PFSK-1 (cell line): ENCODE measurements around the gene CCP110.

Experiments
- FOXP2 ChIP-seq: optimal IDR thresholded peaks from 2 replicates; pipeline ENCODE3; 2011; ENCODE audit warnings: borderline replicate concordance, control low read depth, inconsistent platforms; ENCODE audit not compliant: insufficient read depth; ENCODE audit errors: extremely low read length, extremely low read depth
- POLR2AphosphoS5 ChIP-seq: IDR thresholded peaks from 2 replicates; pipeline ENCODE4 v1.6.1; 2012; ENCODE audit warnings: low read depth, mild to moderate bottlenecking, control low read depth, low read length, moderate library complexity
- REST ChIP-seq, 2 experiments: IDR thresholded peaks; 2 replicates each; pipeline versions ENCODE4 v1.6.1 to v1.8.0; 2011 to 2012; ENCODE audit warnings: low read depth in 2 of 2, low read length in 2 of 2, control low read depth in 1 of 2, inconsistent platforms in 1 of 2, mild to moderate bottlenecking in 1 of 2, moderate library complexity in 1 of 2; ENCODE audit not compliant: insufficient read depth in 1 of 2
- SIN3A ChIP-seq: IDR thresholded peaks from 2 replicates; pipeline ENCODE4 v1.6.1; 2012; ENCODE audit warnings: mild to moderate bottlenecking, low read length, moderate library complexity, borderline replicate concordance; ENCODE audit not compliant: insufficient read depth
- TAF1 ChIP-seq: IDR thresholded peaks from 2 replicates; pipeline ENCODE4 v1.6.1; 2012; ENCODE audit warnings: low read length, control low read depth, borderline replicate concordance; ENCODE audit not compliant: insufficient read depth

GRCh38 chr16:19524616-19525384 lies 1.1 kb downstream of the CCP110 start:
- TF ChIP-seq POLR2AphosphoS5 = no peak
- TF ChIP-seq TAF1 = no peak
- no peak for TF ChIP-seq REST (IDR thresholded peaks at IDR 0.05; ENCODE audit: insufficient read depth in 1 of 2, low read depth in 2 of 2, low read length in 2 of 2)
- TF ChIP-seq FOXP2 = no peak
- no peak for TF ChIP-seq SIN3A
